ENCODE results near the gene COL8A1. TPM values are rescaled to one million over a fixed set of nuclear protein-coding genes. Genes with fewer than 3 reads are reported as not detected.

COL8A1 gene
- total RNA-seq, 1 donor from 2014 or later: 3,403 TPM

- H3K4me1 Mint-ChIP-seq (ENCODE audit: unreplicated experiment): peaks cover 91% of the 10 kb centered on the region
- H3K9me3 Mint-ChIP-seq (ENCODE audit: unreplicated experiment): no peaks in the 10 kb centered on the region
- DNase-seq (ENCODE audit: extremely low spot score, unreplicated experiment): no peak
- no peaks in the 10 kb centered on the region for H3K27me3 Mint-ChIP-seq (ENCODE audit: unreplicated experiment)
- no peak for TF ChIP-seq CTCF (IDR thresholded peaks at IDR 0.05)
- peaks cover 81% of the 10 kb centered on the region for H3K36me3 Mint-ChIP-seq (ENCODE audit: unreplicated experiment)
- no peak overlapping the region for H3K4me3 Mint-ChIP-seq (ENCODE audit: unreplicated experiment)
- peak overlapping the region; percentile 83 for H3K27ac Mint-ChIP-seq (ENCODE audit: unreplicated experiment)
These were observed 52.5 kb downstream of the COL8A1 start for GRCh38 chr3:99690761-99691369.

- no peak for DNase-seq (ENCODE audit: extremely low spot score, unreplicated experiment)
- Mint-ChIP-seq H3K9me3 (ENCODE audit: unreplicated experiment) (no peaks in the 10 kb centered on the region), H3K36me3 (ENCODE audit: unreplicated experiment) (peaks cover 78% of the 10 kb centered on the region), H3K27ac (ENCODE audit: unreplicated experiment) (peak overlapping the region; percentile 83), H3K4me3 (ENCODE audit: unreplicated experiment) (no peak overlapping the region), H3K27me3 (ENCODE audit: unreplicated experiment) (no peaks in the 10 kb centered on the region), H3K4me1 (ENCODE audit: unreplicated experiment) (peaks cover 88% of the 10 kb centered on the region)
- no peak for TF ChIP-seq CTCF (IDR thresholded peaks at IDR 0.05)
These were observed 55.2 kb downstream of the COL8A1 start for GRCh38 chr3:99693636-99694035.

GRCh38 chr3:99696497-99696896 is 58.1 kb downstream of the COL8A1 start:
- Mint-ChIP-seq H3K4me1 (ENCODE audit: unreplicated experiment) (peaks cover 88% of the 10 kb centered on the region), H3K36me3 (ENCODE audit: unreplicated experiment) (peaks cover 82% of the 10 kb centered on the region)

GRCh38 chr3:99697250-99697649 is 58.9 kb downstream of the COL8A1 start:
- Mint-ChIP-seq H3K4me1 (ENCODE audit: unreplicated experiment) (peaks cover 88% of the 10 kb centered on the region), H3K36me3 (ENCODE audit: unreplicated experiment) (peaks cover 83% of the 10 kb centered on the region), H3K9me3 (ENCODE audit: unreplicated experiment) (no peaks in the 10 kb centered on the region), H3K27ac (ENCODE audit: unreplicated experiment) (peak overlapping the region; percentile 66), H3K27me3 (ENCODE audit: unreplicated experiment) (no peaks in the 10 kb centered on the region), H3K4me3 (ENCODE audit: unreplicated experiment) (no peak overlapping the region)
- DNase-seq (ENCODE audit: extremely low spot score, unreplicated experiment): no peak
- TF ChIP-seq CTCF (IDR thresholded peaks at IDR 0.05): no peak

More at GRCh38 chr3:99696497-99696896, 58.1 kb downstream of the COL8A1 start:
- Mint-ChIP-seq H3K27me3 (ENCODE audit: unreplicated experiment) (no peaks in the 10 kb centered on the region), H3K9me3 (ENCODE audit: unreplicated experiment) (no peaks in the 10 kb centered on the region), H3K27ac (ENCODE audit: unreplicated experiment) (peak overlapping the region; percentile 82), H3K4me3 (ENCODE audit: unreplicated experiment) (no peak overlapping the region)
- no peak for TF ChIP-seq CTCF (IDR thresholded peaks at IDR 0.05)
- no peak for DNase-seq (ENCODE audit: extremely low spot score, unreplicated experiment)

GRCh38 chr3:99698932-99699331 is 60.5 kb downstream of the COL8A1 start:
- no peak for TF ChIP-seq CTCF (IDR thresholded peaks at IDR 0.05)
- peaks cover 90% of the 10 kb centered on the region for H3K4me1 Mint-ChIP-seq (ENCODE audit: unreplicated experiment)
- H3K36me3 Mint-ChIP-seq (ENCODE audit: unreplicated experiment): peaks cover 88% of the 10 kb centered on the region
- H3K9me3 Mint-ChIP-seq (ENCODE audit: unreplicated experiment): no peaks in the 10 kb centered on the region
- H3K27ac Mint-ChIP-seq (ENCODE audit: unreplicated experiment): peak overlapping the region; percentile 89
- no peaks in the 10 kb centered on the region for H3K27me3 Mint-ChIP-seq (ENCODE audit: unreplicated experiment)
- H3K4me3 Mint-ChIP-seq (ENCODE audit: unreplicated experiment): no peak overlapping the region
- DNase-seq (ENCODE audit: extremely low spot score, unreplicated experiment): no peak
